Measurements from ENCODE around the gene ATRIP.

- no peak for TF ChIP-seq CTCF (IDR thresholded peaks at IDR 0.05)
- TF ChIP-seq POLR2A (IDR thresholded peaks at IDR 0.05): no peak
Measured at GRCh38 chr3:48441940-48442339, 4.6 kb upstream of the ATRIP start.

Measured in heart left ventricle (tissue), 13 donors.